ENCODE measurements around the gene NARF.
"Not testable (repeated sequence)": the region's sequence is repeated elsewhere in the genome, so short reads cannot be mapped to it uniquely, and the experiment has no call there.

The NARF gene

DNA sequence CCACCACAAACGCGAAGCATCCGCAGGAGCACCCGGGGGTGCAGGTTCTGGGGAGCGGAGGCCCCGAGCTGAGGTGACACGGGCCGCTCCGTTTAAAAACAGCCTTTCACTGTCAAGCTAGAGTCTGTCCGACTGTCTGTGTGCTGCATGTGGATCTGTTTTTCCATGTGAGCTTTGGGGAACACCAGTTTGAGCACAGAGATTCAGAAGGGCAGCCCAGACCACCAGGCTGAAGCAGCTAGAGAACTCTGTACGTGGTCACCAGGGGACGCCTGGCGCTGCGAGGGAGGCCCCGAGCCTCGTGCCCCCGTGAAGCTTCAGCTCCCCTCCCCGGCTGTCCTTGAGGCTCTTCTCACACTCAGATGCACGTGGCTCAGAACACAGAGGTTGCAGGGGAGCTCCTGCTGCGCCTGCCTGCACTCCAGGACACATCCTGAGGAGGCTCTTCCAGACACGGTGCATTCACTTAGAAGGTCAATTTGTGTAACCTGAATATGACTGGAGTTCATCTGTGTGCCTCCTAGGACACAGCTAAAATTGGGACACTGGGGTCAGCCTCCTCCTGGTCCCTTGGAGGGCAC, 45.3 kb downstream of the NARF start:
- no peak for DNase-seq

GRCh38 chr17:82505296-82505695, 46.8 kb downstream of the NARF start:
- DNase-seq, result no peak

- not testable (repeated sequence) for DNase-seq
Observed at GRCh38 chr17:82506402-82506801, 47.9 kb downstream of the NARF start.

GRCh38 chr17:82507631-82508175, 49.2 kb downstream of the NARF start:
- DNase-seq, result no peak

GRCh38 chr17:82511642-82512041, 53.1 kb downstream of the NARF start:
- DNase-seq, result not testable (repeated sequence)

GRCh38 chr17:82513864-82514263, 55.3 kb downstream of the NARF start:
- not testable (repeated sequence) for DNase-seq

GRCh38 chr17:82517230-82517865, 58.8 kb downstream of the NARF start:
- no peak for DNase-seq

- peak; percentile 96 for DNase-seq
Observed at GRCh38 chr17:82518826-82519810, 60.6 kb downstream of the NARF start, which contains the start of gene FOXK2. FOXK2 (plus strand) TSS chr17:82519732; CDS start chr17:82519889, 157 bp downstream.

- peak; percentile 42 for DNase-seq
Observed at GRCh38 chr17:82519971-82520903, 61.7 kb downstream of the NARF start.

- no peak for DNase-seq
Observed at GRCh38 chr17:82524540-82524939, 66.0 kb downstream of the NARF start.

DNA sequence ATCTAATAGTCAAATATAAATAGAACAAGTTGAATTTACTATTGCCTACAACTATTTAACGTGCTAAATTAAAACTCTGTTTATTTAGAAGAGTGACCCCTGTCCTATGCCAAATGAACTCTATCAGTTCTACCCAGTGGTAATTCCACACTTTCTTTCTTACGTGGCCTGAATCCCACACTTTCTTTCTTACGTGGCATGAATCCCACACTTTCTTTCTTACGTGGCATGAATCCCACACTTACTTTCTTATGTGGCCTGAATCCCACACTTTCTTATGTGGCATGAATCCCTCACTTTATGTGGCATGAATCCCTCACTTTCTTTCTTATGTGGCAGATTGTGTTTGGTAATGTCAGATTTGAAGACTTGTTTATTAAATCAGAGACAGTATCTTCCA, 67.2 kb downstream of the NARF start:
- DNase-seq, result no peak

- no peak for DNase-seq
Observed at GRCh38 chr17:82527898-82528297, 69.4 kb downstream of the NARF start.

DNA sequence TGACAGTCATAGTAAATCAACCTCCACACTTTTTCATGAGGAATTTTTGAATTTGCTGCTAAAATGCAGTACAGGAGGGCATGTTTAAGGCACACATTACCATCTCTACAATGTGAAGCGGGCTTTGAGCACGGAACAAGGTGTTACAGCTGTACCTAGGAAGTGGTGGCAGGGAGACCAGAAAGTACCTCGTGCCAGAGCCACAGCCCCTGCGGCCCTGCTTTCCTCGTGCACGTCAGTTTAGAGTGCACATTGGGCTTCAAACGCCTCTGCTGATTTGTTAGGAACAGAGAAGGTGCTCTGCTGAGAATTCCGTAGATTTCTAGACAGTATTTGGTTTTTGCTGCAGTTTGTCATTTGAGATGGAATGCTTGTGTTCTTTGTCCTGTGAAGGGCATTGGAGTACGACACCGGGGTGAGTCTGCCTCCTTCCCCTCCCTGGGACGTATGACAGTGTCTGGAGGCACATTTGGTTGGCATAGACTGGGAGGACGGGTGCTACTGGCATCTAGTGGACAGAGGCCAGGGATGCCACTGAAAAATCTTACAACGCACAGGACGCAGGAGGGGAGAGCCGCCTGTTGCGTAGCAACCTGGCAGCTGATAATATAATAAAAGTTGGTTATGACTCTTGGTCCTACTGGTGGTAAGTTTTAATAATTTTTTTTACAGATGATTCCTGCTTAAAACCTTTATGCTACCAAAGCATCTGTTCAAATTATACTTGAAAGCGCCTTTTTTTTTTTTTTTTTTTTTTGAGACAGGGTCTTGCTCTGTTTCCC, 70.1 kb downstream of the NARF start:
- no peak for DNase-seq

- DNase-seq, result no peak
Observed at GRCh38 chr17:82529914-82530300, 71.4 kb downstream of the NARF start.

GRCh38 chr17:82531431-82531881, 72.9 kb downstream of the NARF start:
- DNase-seq, result no peak

GRCh38 chr17:82534401-82534812, 75.9 kb downstream of the NARF start:
- no peak for DNase-seq

GRCh38 chr17:82536512-82537201, 78.1 kb downstream of the NARF start:
- no peak for DNase-seq

- DNase-seq, result not testable (repeated sequence)
Observed at GRCh38 chr17:82537228-82537627, 78.7 kb downstream of the NARF start.

DNA sequence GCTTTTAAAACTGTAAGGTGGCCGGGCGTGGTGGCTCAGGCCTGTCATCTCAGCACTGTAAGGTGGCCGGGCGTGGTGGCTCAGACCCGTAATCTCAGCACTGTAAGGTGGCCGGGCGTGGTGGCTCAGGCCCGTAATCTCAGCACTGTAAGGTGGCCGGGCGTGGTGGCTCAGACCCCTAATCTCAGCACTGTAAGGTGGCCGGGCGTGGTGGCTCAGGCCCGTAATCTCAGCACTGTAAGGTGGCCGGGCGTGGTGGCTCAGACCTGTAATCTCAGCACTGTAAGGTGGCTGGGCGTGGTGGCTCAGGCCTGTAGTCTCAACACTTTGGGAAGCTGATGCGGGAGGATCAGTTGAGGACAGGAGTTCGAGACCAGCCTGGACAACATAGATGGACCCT, 80.5 kb downstream of the NARF start:
- not testable (repeated sequence) for DNase-seq

All from CD4-positive, alpha-beta T cell treated with Interleukin-21 for 1 hour (primary cell).